AML-193 (cell line): ENCODE measurements around the gene SFXN1.
"Not testable (repeated sequence)": the region's sequence is repeated elsewhere in the genome, so short reads cannot be mapped to it uniquely, and the experiment has no call there.

ENCODE experiments used
- DNase-seq, 2 experiments: peaks; one replicate each; lab custom pipeline; 2025; lab: John Stamatoyannopoulos, UW

Gene SFXN1, protein sequence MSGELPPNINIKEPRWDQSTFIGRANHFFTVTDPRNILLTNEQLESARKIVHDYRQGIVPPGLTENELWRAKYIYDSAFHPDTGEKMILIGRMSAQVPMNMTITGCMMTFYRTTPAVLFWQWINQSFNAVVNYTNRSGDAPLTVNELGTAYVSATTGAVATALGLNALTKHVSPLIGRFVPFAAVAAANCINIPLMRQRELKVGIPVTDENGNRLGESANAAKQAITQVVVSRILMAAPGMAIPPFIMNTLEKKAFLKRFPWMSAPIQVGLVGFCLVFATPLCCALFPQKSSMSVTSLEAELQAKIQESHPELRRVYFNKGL

DNA sequence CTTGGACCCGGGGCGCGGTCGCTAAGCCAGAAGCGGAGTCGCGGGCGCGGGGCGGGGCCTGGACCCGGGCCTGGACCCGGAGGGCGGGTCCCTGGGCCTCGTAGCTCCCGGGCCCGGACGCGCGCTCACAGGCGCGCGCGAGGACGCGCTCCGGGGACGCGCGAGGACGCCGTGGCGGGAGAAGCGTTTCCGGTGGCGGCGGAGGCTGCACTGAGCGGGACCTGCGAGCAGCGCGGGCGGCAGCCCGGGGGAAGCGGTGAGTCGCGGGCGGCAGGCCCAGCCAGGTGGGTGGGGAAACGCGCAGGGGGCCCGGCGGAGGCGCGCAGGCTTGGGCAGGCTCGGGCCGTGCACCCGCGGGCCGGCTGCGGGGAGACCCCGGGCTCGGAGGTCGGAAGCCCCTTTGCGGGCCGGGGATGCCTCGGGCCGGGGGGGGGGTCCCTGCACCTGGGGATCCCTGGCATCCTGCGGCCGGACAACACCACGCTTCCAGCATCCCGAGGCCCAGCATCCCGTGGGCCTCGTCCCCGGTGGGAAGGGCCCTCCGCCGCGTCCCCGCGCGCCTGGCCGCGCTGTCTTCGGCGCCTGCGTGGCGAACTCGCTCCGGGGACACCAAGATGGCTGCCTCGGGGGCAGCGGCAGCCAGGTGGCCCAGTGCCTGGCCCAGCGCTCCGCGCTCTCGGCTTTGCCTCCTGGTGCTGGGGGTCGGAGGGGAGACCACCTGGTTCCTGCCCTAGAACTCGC lies at the start of gene SFXN1:
Gene SFXN1, plus strand, starts transcription at position 177 of the 741 bp plus-strand sequence. CDS start 13,544 bp downstream, outside the sequence.
- peak; percentile 43 to 58 for DNase-seq

GRCh38 chr5:175434800-175435199 lies 43.6 kb upstream of the SFXN1 start:
- DNase-seq = no peak

DNA sequence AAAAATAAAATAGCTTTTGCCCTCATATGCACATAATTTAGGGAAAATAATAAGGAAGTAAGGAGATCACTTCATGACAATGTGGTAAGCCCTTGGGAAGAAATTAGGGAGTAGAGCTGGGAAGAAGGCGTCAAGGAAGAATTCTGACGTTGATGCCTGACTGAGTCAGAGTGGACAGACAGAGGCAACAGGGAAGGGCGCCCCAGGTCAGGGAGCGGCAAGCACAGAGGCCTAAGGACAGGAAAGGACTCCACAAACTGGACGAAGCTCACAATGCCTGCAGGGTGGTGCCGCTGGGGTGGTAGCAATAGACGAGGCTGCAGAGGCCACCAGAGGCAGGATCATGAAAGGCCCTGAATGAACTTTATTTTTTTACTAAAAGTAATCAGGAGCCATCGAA lies 42.0 kb upstream of the SFXN1 start:
- no peak for DNase-seq

GRCh38 chr5:175438234-175438857 lies 40.0 kb upstream of the SFXN1 start:
- DNase-seq = no peak

- DNase-seq = no peak
Observed at GRCh38 chr5:175443514-175444059, 34.8 kb upstream of the SFXN1 start.

DNA sequence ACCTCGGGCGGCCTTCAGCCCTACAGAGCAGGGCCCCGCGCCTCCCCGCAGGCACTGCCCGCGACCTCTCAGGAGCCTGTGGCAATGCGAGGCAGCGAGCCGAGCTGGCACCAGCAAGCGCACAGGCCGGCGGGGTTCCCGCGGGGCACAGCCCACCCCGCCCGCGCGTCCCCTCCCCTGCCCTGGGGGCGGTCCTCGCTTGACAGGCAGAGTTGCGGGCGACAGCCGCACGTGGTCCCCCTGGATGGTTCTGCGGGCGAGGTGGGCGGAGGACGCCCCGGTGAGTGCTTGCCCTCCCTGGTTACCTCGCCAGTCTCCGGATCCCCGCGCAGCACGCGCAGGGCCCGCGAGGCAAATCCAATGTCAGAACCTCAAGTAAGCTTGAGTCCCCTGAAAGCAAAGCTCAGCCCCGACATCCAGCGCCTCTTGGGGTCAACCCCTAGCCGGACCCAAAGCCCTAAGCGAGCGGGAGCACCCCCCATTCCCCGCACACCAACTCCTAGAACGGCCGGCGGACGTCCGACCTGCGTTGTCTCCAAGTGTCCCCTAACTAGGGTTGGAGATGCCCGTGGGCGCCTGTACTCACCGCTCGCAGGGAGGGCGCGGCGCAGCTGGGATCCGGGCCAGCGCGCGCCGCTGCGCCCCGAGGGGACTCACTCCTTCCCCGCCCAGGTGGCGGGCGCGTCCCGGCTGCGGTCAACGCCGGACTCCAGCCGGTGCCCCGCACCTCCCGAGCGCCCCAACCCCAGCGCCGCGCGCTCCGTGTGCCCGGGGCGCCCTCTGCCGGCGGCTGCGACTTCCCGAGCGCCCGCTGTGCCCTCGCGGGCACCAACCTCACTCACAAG lies 34.1 kb upstream of the SFXN1 start, which contains the start of gene DRD1:
Gene DRD1, minus strand, starts transcription at position 123 of the 845 bp plus-strand sequence. CDS start 1,083 bp downstream, outside the sequence.
- no peak for DNase-seq

GRCh38 chr5:175444905-175445456 lies 33.4 kb upstream of the SFXN1 start:
- DNase-seq = no peak

- DNase-seq = not testable (repeated sequence)
Observed at GRCh38 chr5:175446378-175446777, 32.0 kb upstream of the SFXN1 start.

GRCh38 chr5:175447571-175447970 lies 30.8 kb upstream of the SFXN1 start:
- DNase-seq = no peak

- DNase-seq = no peak
Observed at GRCh38 chr5:175448276-175448675, 30.1 kb upstream of the SFXN1 start.

DNA sequence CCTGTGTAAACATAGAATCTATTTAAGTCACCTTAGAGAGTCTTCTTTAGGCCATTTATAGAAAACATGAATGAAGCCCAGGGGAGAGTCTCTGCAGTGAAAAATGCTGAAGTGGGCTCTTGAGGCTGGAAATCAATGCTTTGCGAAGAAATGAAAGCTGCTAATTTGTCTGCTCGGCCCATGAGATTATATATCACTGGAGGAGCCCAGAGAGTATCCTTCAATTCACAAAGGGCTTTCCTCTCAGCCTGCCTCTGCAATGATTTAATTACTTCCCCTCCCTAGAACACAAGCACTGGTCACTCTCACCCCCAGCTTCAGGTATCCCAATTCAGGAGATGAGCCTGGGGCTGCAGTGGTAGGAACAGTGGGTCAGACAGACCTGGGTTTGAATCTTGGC lies 26.2 kb upstream of the SFXN1 start:
- DNase-seq = no peak

- DNase-seq = not testable (repeated sequence)
Observed at GRCh38 chr5:175454338-175454737, 24.0 kb upstream of the SFXN1 start.

DNA sequence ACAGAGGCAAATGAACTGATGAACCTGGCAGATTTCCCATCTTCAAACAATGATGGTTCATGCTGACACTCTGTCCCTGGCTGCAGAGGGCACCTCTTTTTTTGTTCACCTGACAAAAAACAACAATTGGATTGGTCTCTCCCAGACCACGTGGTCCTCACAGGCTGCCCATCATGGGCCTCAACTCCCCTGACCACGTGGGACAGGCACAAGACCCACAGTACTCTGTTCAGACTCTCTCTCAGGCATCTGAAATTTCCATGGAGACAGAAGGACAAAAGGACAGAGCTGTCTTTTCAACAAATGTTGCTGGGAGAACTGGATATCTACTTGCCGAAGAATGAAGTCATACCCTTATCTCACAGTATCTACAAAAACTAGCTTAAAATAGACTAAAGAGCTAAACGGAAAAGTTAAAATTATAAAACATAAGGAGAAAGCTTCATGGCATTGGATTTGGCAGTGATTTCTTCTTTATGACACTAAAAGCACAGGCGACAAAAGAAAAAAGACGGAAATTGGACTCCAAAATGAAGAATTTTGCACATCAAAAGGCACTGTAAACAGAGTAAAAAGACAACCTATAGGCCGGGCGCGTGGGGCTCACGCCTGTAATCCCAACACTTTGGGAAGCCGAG lies 22.1 kb upstream of the SFXN1 start:
- no peak for DNase-seq

- DNase-seq = no peak
Observed at GRCh38 chr5:175457466-175457865, 20.9 kb upstream of the SFXN1 start.

DNA sequence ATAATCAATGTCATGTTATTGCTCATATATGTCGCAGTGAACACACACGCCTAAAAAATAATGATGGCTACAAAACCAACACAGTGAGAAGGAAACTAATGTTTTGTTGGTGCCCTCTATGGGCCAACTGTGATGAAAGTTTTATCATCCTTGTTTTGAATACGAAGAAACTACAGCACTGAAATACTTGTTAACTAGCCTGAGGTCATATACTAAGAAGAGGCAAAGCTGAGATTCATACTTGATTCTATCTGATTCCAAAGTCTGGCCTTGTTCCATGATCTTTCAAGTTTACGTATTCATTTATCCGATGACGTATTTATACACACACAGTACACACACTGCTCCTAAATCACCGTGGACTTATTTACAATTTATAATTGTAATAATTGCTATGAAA lies 18.2 kb upstream of the SFXN1 start:
- peak in 1 of 2 experiments; percentile 19 for DNase-seq

- no peak for DNase-seq
Observed at GRCh38 chr5:175460552-175460951, 17.8 kb upstream of the SFXN1 start.

GRCh38 chr5:175461370-175461769 lies 17.0 kb upstream of the SFXN1 start:
- no peak for DNase-seq

DNA sequence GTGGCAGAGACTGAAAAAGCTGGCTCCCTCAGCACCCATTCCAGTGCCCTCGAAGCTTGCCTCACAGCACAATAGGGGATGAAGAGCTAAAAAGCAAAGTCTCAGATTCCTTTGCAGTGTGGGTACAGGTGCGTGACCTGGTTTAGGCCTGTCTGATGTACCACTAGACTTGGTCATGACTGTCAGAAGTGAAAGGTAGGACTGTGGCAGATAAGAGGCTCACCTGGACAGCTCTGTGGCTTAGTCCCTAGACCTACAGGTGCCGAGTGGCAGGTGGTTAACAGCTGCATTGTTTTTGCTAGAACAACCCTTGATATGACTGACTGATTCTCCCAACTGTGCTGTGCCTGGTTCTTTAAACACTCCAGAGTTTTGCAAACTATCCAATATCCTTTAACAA lies 14.7 kb upstream of the SFXN1 start:
- no peak for DNase-seq

DNA sequence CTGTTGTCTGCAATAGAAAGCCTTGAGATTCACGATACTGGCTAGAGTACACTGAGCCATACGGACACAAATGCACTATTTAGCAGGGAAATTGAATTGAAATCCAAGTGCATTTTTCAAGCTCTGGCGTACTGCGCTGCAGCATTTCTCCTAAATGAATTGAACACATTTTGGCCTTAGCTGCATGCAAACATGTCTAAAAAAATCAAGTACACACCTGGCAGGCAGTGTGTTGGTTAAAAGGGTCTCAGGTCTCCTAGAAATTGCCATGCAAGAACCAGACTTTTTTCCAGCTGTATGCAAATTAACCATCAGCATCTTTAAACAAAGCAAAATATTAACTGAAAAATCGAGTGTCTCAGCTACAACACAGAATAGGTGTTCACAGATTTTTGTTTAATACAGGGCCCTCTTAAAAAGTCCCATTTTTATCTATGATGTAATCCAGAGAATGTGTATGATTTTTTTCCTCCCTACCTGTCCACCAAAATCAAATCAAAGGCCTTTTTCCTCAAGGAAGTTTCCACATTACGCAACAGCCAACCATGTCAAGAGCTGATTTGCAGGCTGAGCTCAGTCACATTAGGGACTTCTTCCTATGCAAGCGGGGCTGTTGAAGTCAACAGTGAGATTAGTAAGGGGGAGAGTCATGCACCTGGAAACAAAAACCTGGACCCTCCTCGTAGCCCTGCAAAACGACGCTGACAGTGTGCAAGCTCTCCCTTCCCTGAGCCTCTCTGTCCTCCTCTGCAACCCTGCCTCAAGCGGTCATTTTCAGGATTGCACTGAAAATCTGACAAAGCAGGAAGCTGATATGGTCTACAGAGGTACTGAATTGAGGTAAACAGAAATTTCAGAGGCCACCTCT lies 14.1 kb upstream of the SFXN1 start:
- peak; percentile 15 to 57 for DNase-seq

DNA sequence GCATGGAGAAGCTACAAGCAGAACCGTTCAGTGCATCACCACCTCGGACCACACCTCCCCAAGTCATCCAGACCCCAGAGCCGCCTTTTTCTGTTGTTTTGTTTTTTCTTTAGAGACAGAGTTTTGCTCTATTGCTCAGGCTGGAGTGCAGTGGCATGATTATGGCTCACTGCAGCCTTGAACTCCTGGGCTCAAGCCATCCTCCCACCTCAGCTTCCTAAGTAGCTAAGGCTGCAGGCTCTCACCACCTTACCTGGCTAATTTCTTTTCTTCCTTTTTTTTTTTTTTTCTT lies 13.5 kb upstream of the SFXN1 start:
- no peak for DNase-seq
